ENCODE measurements around the gene USP17L17.
"Not testable (repeated sequence)": the region's sequence is repeated elsewhere in the genome, so short reads cannot be mapped to it uniquely, and the experiment has no call there.

- TF ChIP-seq, protein P1, sequence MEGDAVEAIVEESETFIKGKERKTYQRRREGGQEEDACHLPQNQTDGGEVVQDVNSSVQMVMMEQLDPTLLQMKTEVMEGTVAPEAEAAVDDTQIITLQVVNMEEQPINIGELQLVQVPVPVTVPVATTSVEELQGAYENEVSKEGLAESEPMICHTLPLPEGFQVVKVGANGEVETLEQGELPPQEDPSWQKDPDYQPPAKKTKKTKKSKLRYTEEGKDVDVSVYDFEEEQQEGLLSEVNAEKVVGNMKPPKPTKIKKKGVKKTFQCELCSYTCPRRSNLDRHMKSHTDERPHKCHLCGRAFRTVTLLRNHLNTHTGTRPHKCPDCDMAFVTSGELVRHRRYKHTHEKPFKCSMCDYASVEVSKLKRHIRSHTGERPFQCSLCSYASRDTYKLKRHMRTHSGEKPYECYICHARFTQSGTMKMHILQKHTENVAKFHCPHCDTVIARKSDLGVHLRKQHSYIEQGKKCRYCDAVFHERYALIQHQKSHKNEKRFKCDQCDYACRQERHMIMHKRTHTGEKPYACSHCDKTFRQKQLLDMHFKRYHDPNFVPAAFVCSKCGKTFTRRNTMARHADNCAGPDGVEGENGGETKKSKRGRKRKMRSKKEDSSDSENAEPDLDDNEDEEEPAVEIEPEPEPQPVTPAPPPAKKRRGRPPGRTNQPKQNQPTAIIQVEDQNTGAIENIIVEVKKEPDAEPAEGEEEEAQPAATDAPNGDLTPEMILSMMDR (conservative IDR thresholded peaks at IDR 0.05), result not testable (repeated sequence)
- TF ChIP-seq ZFX (IDR thresholded peaks at IDR 0.05), result not testable (repeated sequence)
These were observed 4.4 kb downstream of the USP17L17 start, which contains the start of gene USP17L18 for GRCh38 chr4:9247953-9248680.
